Measurements from ENCODE around the gene RPA3.

RPA3 gene

DNA sequence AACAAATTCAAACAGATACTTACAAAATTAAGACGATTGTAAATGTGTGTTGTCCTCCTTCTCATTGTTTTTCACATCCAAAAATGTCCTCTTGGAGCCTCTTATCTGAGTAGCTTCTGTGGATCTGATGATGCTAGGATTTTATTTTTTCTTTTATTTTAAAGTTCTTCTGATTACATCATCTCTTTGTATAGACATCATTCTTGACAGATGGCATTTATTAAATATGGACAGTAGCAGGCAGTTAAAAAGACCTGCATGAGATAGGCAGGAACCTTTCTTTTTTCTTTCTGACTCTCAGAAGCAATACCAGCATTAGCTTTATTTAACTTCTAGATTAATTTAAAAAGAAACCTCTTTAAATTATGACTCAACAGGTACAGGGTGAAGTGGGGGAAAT lies at the start of gene RPA3:
TSS of gene RPA3 (minus strand) at position 116 of the 400 bp plus-strand sequence. CDS start 78,189 bp downstream, outside the sequence.
- in situ Hi-C loops (cut with MboI; ENCODE audit: low sequenced_read_pairs) = no loop called here

DNA sequence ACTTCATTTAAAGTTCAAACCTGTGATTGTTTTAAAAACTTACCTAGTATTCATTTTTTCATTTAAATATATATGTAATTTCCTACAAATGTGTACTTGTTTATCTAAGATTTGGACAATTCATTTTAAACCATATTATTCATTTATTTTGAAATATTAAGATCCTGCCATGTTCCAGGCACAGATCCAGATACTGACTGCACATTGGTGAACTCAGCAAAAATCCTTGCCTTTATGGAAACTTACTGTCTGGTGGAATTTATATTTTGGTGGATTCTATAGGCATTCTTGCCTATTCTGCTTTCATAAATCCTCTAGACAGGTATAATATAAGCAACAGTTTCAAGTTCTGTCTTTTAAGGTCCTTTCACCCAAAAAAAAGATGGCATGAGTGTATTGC lies 48.3 kb upstream of the RPA3 start:
- in situ Hi-C loops (cut with MboI; ENCODE audit: low sequenced_read_pairs) = no loop called here

GRCh38 chr7:7765422-7765821 lies 47.0 kb upstream of the RPA3 start:
- in situ Hi-C loops (cut with MboI; ENCODE audit: low sequenced_read_pairs) = no loop called here

DNA sequence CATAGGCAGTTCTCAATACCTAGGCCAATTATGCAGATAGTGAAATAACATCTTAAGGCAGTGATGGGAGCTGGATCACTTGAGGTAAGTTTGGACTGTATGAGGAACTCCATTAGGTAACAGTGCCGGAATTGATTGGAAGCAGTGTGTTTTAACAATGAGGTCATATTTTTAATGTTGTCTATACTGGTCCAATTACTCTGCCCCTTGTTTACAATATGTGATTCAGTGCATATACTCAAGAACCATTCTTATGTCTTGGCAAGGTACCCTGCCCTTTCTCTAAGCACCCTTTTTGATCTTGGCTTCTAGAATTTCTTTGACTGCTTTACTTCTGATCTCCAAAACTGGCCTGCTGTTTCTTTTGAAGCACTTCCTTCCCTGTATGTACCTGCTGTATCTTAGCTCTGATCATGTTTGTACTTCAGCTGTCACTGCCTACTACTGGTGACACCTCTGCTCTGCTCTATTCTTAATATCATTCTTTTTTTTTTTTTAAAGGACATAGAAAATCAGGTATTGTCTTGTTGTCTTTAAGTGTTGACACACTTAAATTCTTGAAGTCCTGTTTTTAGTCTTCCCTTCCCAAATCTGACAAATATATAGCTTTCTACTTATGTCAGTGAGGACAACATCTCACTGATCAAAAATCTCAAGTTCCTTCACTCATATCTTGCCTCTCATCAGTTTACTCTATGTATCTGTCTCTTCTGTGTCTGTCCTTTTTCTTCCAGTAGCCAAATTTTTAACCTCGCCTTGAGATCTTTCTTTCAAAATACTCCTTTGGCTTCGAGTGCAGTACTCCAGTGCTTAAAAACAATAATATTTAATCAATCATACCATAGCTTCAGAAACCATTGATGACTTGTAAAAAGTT lies 46.4 kb upstream of the RPA3 start:
- in situ Hi-C loops (cut with MboI; ENCODE audit: low sequenced_read_pairs) = no loop called here

- in situ Hi-C loops (cut with MboI; ENCODE audit: low sequenced_read_pairs) = no loop called here
These were observed 43.8 kb upstream of the RPA3 start for GRCh38 chr7:7761974-7762779.

GRCh38 chr7:7761340-7761973 lies 43.0 kb upstream of the RPA3 start:
- in situ Hi-C loops (cut with MboI; ENCODE audit: low sequenced_read_pairs) = no loop called here

DNA sequence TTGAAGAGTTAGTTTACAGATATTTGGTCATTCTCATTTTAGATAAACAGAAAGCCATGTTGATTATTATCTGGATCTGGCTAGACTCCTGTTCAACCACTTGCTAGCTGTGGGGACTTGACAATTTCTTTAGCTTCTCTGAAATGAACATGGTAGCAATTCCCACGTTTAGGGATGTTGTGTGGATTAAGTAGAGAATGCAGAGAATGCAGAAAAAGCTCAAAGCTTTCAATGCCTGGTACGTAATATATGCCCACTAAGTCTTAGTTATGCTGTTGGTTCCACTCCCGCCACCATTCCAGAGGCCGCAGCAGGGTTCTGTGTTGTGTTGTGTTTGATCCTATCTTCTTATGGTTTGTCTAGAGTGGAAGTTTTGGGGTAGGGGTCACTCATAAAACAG lies 39.2 kb upstream of the RPA3 start:
- in situ Hi-C loops (cut with MboI; ENCODE audit: low sequenced_read_pairs) = no loop called here

GRCh38 chr7:7756577-7756976 lies 38.2 kb upstream of the RPA3 start:
- in situ Hi-C loops (cut with MboI; ENCODE audit: low sequenced_read_pairs) = no loop called here

- in situ Hi-C loops (cut with MboI; ENCODE audit: low sequenced_read_pairs) = no loop called here
These were observed 33.1 kb upstream of the RPA3 start for GRCh38 chr7:7751243-7752092.

DNA sequence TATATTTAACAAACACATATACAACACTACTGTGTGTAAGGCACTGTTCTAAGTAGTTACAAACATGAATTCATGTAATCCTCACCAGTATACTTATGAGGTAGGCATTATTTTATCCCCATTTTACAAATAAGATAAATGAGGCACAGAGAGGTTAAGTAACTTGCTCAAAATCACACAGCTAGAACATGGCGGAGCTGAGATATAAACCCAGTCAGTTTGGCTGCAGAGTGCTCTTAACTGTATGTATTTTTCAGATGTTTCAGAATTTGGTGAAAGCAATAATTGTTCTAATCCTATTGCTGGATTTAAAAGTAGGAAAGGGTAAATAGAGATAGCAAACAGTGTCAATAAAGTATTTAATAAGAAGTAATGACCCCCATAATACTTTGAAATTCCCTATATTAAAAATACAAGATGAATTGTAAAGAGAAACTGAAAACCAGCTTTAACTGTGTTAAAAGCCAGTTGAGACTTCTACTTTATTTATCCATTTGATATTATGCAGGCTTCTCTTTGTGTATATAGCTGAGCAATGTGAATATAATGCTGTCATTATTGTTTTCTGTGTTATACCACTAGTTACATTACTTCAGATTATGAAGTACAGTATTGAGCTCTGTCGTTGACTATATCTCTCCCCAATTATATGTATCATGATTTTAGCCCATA lies 32.3 kb upstream of the RPA3 start:
- in situ Hi-C loops (cut with MboI; ENCODE audit: low sequenced_read_pairs) = no loop called here

DNA sequence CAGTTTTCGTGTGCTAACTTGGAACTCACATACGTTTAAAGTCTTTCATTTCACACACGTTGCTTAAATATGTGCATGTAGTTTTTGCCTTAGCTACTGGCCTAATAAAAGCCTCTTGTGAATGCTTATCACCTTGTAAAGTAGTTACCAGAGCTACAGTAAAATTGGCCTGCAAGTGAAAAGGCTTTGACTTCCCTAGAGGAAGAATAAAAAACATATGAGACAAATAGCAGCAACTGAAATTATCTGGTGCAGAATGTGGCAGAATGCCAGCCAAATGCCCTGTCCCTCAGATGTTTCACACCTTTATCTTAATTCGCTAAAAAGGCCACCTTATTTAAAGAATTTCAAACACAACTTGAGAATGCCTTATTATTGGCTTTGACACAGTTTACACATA lies 28.1 kb upstream of the RPA3 start:
- in situ Hi-C loops (cut with MboI; ENCODE audit: low sequenced_read_pairs) = no loop called here

DNA sequence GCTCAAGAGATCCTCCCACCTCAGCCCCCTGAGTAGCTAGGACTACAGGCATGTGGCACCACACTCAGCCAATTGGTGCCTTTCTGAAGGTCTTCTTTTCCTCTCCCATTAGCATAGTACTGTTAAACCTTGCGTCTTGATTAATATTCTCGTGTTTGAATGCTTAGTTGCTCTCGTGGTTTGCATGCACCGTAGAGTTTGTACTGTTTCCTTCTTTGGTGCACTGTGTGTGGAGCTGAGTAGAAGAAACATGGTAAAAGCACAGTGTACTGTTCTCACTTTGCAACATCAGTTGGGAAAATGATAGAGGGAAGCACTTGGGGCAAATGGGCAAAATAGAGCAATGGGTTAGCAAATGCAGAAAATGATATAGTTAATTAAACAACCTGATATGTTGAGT lies 27.6 kb upstream of the RPA3 start:
- in situ Hi-C loops (cut with MboI; ENCODE audit: low sequenced_read_pairs) = no loop called here

- in situ Hi-C loops (cut with MboI; ENCODE audit: low sequenced_read_pairs) = no loop called here
These were observed 26.9 kb upstream of the RPA3 start for GRCh38 chr7:7745258-7745657.

DNA sequence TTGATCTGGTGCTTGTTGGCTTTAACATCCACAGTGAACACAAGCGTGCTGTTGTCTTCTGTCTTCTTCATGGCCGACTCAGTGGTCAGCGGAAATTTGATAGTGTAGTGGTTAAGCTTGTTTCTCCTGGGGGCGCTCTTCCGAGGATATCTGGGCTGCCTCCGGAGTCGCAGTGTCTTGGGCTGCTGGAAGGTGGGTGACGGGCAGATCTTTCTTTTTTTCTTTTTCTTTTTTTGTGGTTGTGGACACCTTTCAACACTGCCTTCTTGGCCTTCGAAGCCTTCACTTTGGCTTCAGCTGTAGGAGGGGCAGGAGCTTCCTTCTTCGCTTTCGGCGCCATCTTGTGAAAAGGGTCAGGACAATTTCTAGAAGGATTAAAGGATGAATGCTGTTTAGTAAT lies 23.8 kb upstream of the RPA3 start:
- in situ Hi-C loops (cut with MboI; ENCODE audit: low sequenced_read_pairs) = no loop called here

GRCh38 chr7:7740037-7740355 lies 21.6 kb upstream of the RPA3 start:
- in situ Hi-C loops (cut with MboI; ENCODE audit: low sequenced_read_pairs) = no loop called here

DNA sequence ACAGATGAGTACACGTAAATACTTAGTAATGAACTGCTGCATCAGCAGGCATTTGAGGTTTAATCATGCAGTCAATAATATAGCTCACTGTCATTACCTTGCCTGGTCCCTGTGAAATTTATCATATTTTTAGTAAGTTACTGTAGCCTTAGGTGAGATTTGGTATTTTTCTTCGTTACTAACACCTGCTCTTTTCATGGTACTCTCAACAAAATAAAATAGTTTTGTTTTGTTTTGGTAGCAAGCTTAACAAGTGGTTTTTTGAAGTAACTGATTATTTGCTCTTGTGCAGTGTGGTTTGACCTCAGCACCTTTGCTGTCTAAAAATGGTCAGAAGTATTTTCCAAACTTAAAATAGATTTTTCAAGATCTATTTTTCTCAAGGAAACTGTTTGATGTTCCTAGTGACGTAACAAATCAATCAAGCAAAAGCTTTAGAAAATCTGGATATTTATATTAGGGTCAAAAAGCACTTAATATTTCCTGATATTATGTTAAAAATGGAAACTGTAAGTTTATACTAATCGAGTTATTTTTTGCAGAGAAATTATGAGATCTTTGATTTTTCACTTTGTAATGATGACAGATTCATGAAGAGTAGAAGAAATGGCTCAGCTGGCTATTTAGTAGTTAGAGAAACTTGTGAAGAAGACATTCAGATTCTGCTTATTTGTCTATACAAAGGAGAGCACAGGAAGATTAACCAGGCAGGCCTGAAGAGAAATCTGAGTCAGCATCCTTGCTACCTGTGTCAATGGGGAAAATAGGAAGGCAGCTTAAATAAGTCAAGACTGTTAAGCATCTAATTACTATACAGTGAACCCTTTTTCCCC lies 21.0 kb upstream of the RPA3 start:
- in situ Hi-C loops (cut with MboI; ENCODE audit: low sequenced_read_pairs) = no loop called here

GRCh38 chr7:7738622-7739021 lies 20.2 kb upstream of the RPA3 start:
- in situ Hi-C loops (cut with MboI; ENCODE audit: low sequenced_read_pairs) = no loop called here

DNA sequence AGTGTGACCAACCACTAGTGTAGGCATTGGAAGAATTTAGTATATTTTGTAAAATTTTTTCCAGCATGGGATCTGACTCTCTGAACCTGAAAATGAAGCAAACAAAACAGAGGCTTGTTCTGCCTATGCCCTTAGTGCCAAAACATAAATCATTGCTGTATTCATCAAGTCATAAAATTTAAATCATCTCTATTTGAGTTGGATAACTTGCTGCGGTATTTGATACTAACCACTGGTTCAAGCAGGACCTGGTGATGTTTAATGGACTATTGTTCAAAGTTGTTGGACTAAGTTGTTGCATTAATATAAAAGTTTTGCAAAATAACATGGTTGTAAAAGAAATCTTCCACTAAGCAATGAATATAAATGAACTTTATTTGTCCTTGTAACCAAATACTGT lies 19.8 kb upstream of the RPA3 start:
- in situ Hi-C loops (cut with MboI; ENCODE audit: low sequenced_read_pairs) = no loop called here

- in situ Hi-C loops (cut with MboI; ENCODE audit: low sequenced_read_pairs) = no loop called here
These were observed 19.3 kb upstream of the RPA3 start for GRCh38 chr7:7737674-7738073.

Data from HL-60/S4 treated with retinoic acid at 250 ng/mL for 4 days and 3 days (cell line).